Activated T-cell treated with anti-CD3 and anti-CD28 coated beads for 24 hours (primary cell): ENCODE data around the gene SH3BP5L.

Source experiments
- DNase-seq: peaks from one replicate; pipeline ENCODE4 v3.0.0-alpha.2; 2020; ENCODE audit warnings: low read depth

The SH3BP5L gene

DNA sequence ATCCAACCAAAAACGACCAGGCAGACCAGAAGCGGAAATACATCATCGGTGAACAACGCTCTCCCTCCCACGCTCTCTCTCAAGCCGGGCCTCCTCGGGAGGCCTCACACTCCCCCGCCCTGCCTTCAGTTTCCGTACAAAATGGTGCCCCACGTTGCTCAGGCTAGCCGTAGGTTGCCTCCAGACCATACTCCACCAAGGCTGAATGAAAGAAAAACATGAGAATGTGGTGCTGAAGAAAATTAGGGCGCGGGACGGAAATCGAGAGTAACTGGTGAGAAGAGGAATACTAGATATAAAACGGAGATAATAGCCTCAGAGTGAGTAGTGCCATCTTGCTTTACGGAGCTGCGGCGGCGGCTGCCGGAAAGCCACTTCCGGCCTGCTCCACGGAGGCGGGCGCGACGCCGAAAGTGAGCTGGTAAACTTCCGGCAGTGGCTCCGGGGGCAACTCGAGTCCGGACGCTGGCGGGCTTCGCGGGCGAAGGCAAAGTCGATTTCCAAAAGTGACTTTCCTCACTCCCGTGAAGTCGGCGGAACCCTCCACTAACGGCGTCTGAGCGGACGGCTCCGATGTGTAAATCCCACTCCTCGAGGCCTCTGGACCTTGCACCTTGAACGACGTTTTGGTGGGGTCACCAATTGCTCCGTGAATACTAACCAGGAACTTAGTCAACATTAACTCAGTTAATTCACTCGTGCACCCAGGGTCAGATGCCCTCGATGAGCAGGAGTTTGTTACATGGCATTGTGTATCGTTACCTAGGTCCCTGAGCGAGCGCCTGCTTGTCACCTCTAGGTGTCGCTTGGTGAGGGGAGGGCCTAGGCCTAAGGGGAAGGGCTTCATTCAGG is at the start of gene SH3BP5L:
Gene SH3BP5L (minus strand): TSS at position 7 of the 852 bp plus-strand sequence. CDS start 980 bp downstream, outside the sequence.
- DNase-seq = peak; percentile 85

GRCh38 chr1:248873993-248874533 is 48.3 kb upstream of the SH3BP5L start:
- peak; percentile 83 for DNase-seq

GRCh38 chr1:248873409-248873992 is 47.8 kb upstream of the SH3BP5L start:
- DNase-seq = peak; percentile 97

DNA sequence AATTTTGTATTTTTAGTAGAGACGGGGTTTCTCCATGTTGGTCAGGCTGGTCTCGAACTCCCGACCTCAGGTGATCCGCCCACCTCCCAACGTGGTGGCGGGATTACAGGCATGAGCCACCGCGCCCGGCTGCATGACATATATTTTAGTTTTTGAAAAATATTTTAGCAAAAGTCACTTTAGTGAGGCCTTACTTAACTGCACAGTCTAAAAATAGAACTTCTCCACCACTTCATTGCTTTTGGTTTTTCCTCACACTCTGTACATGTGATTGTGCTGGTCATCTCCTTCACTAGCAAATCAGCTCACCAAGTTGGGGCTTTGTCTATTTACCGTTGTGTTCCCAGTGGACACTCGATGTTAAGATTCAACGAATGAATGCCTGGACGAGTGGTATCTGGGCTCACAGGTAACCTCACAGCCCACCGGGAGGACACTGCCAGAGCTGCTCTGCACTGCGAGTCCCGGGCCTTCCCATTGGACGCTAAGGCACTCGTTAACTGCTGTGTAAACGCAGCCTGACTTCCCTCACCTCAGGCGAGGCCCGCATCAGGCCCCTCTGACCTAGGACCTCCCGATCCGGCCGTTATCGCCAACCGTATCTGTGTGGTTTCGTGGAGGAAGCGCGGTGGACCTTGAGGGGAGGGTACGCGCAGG is 47.2 kb upstream of the SH3BP5L start:
- peak; percentile 53 for DNase-seq

- DNase-seq = no peak
Observed at GRCh38 chr1:248871837-248872401, 46.2 kb upstream of the SH3BP5L start.

GRCh38 chr1:248862998-248863881 is 37.5 kb upstream of the SH3BP5L start:
- DNase-seq = peak; percentile 75

- DNase-seq = no peak
Observed at GRCh38 chr1:248862695-248862997, 36.9 kb upstream of the SH3BP5L start.

DNA sequence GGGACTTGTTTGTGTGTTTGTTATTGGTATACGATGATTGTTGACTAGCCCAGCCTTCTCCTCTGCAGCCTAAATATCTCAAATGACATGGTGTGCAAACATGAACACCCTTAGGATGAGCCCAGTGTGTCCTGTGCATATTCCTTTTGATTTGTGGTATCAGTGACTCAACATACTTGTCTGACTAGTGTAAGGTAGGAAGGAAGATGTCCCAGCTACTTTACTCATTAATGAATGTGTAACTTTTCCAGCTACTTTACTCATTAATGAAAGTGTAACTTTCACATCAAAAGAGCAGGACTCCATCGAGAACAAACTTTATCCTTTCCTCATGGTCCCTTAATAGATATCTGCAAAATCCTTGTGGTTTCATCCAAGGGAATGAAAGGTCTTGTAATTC is 35.9 kb upstream of the SH3BP5L start:
- no peak for DNase-seq

- no peak for DNase-seq
Observed at GRCh38 chr1:248860007-248860406, 34.3 kb upstream of the SH3BP5L start.

- peak; percentile 96 for DNase-seq
Observed at GRCh38 chr1:248858891-248859889, 33.5 kb upstream of the SH3BP5L start, which contains the start of gene ZNF692. Gene ZNF692, minus strand, starts transcription at chr1:248859085. Its CDS starts 776 bp downstream, at chr1:248858309.

GRCh38 chr1:248858096-248858890 is 32.6 kb upstream of the SH3BP5L start:
- no peak for DNase-seq

DNA sequence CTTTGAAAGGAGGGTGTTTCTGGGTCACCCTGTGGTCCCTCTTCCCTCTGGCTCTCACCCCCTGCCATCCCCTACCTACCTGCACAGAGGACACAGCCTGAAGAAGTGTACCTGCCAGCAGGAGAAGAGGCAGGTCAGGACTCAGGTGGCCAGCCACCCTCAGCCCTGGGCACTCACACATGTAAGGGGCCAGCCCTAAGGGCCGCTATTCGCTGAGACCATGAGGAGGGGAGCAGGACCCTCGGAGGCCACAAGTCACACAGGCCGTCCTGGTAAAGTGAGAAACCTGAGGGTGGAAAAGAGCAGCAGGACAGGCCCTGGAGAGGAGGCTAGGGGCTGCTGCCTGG is 32.0 kb upstream of the SH3BP5L start:
- no peak for DNase-seq

- no peak for DNase-seq
Observed at GRCh38 chr1:248857201-248857600, 31.5 kb upstream of the SH3BP5L start.

- DNase-seq = no peak
Observed at GRCh38 chr1:248856176-248856575, 30.5 kb upstream of the SH3BP5L start.

DNA sequence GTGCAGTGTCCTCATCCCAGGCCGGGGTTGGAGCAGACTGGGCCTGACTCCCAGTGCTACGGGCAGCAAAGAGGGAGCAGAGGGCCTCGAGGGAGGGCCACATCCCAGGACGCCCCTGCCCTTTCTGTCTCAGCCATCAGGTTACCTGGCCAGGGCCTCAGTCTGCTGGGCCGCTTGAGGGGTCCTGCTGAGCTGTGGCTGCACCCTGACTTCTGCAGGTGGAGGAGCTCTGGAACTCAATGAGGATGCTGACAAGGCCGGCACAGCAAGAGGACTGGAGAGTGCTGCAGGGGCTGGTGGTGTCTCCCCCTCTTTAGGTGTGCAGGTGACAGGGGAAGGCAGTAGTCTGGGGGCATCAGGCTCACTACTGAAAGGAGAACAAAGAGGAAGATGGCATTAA is 29.9 kb upstream of the SH3BP5L start:
- DNase-seq = no peak

DNA sequence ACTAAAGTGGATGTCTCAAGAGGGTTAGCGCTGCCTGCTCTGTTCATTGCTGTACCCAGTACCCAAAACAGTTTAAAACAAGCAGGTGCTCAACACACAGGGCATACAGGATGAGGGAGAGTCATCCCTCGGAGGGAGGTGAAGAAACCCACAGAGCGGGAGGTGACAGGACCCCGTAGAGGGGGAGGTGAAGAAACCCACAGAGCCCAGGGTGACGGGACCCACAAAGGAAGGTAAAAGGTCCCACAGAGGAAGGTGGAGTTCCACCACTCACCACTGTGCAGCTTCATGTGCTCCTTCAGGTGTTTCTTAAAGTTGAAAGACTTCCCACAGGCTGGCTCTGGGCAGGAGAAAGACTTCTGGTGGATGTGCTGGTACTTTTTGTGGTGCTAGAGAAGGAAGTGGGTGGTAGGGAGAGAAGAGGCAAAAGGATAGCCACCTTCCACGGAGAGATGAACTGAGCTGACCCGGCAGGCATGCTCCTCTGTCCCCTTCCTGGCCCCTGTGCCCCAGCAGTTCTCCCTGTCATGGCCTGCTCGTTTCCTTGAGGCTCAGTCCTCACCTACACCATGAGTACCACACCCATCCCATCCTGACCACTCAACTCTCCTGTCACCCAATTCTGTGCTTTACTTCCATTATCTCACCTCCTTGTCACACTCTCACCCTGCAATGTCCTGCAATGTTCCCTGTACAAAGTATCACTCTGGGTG is 28.1 kb upstream of the SH3BP5L start:
- DNase-seq = no peak

DNA sequence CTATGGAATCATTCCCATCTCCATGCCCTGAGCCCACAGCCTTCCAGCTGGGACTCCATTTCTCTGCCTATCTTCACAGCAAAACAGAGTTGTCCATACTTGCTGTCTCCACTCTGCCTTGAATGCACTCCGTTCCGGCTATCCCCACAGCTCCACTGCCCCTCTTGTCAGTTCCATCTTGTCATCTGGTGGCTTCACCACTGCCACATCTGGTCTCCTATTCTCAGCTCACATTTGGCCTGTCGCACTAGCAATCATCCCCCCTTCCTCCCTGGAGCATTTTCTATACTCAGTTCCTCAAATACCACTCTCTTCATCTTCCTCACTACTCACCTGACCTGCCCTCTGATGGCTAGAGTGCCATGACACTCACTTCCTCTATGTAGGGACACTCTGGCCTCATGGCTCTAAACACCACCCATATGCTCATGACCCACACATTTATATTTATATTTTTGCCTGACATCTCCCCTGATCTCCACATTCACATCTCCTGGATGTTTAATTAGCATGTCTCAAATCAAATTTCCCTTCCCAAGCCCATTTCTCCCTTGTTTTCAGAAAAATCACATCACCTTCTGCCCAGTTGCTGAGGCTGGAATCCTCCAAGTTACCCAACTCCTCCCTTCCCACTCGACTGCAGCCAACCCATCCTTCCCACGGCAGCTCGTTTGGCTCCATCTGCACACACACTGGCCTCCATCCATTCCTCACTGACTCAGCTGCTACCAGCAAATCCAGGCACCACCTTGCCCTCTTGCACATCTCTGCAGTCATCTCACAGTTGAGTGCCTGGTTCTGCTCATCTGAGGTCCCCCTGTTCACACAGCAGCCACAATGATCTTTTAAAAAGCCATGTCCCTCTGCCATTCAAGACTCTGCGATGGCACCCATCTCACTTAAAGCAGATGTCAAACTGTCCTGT is 27.0 kb upstream of the SH3BP5L start:
- DNase-seq = no peak

DNA sequence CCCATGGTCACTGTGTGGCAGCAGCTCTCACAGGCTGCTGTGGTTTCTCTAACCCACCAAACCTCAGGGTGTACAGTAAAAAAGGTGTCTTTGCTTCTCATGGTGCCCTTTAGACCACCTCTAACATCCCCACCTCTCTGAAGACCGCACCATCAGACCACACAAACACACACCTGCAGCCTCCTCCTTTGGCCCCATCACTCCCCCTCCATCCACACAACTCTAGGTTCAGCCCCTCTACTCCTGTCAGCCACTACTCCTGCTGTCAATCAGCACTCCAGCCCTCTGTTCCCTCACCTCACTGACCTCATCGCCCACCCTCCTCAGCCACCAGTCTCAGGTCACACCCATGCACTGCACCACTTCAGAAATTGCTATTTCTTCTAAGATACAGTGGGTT is 25.7 kb upstream of the SH3BP5L start:
- no peak for DNase-seq
